HEK293T (cell line): ENCODE data around the gene ARFGEF3.

Source experiments
- BHLHE40 ChIP-seq: fragments of 450-650 bp; IDR thresholded peaks from 2 replicates; pipeline ENCODE4 v1.6.1; 2016; ENCODE audit warnings: mild to moderate bottlenecking, moderate library complexity, borderline replicate concordance
- CTBP1 ChIP-seq: fragments of 450-650 bp; IDR thresholded peaks from 2 replicates; pipeline ENCODE4 v1.6.1; 2016; ENCODE audit warnings: borderline replicate concordance
- FOXM1 ChIP-seq: fragments of 450-650 bp; IDR thresholded peaks from 2 replicates; pipeline ENCODE4 v1.6.1; 2017; ENCODE audit warnings: mild to moderate bottlenecking, borderline replicate concordance
- LEF1 ChIP-seq: fragments of 450-650 bp; IDR thresholded peaks from 2 replicates; pipeline ENCODE4 v1.6.1; 2017; ENCODE audit warnings: mild to moderate bottlenecking, borderline replicate concordance
- SP1 ChIP-seq: fragments of 450-650 bp; IDR thresholded peaks from 2 replicates; pipeline ENCODE4 v1.6.1; 2017

DNA sequence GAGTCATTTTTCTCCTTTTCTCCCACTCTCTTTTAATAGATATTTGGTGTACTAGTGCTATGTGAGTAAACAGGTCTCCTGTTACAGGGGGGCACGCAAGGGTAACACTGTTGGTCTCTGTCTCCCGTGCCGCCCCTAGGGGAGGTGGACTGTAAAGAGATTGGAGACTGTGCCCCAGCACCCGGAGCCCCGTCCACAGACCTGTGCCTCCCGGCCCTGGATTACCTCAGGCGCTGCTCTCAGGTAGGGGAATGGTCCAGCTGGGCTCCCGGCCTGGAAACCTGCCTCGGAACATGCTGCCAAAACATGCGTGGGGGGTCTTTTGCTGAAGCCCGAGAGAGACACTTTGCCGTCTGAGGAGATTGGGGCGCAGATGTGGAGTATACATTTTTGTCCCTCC, 149.5 kb downstream of the ARFGEF3 start:
- TF ChIP-seq SP1 = no peak
- no peak for TF ChIP-seq FOXM1
- no peak for TF ChIP-seq LEF1
- no peak for TF ChIP-seq CTBP1
- TF ChIP-seq BHLHE40 = no peak
